HG03558 (cell line): ENCODE data around the gene GPR137.
"Not testable (repeated sequence)": the region's sequence is repeated elsewhere in the genome, so short reads cannot be mapped to it uniquely, and the experiment has no call there.

Source experiments
- ATAC-seq: cut with Tn5 transposase; IDR thresholded peaks from one replicate; pipeline ENCODE4 v1.9.1; 2021; ENCODE audit warnings: moderate number of reproducible peaks; ENCODE audit not compliant: unreplicated experiment; ENCODE audit errors: extremely low read depth

Gene GPR137

GRCh38 chr11:64298966-64299846 is 13.6 kb downstream of the GPR137 start:
- ATAC-seq, result no peak

- no peak for ATAC-seq
These were observed 14.4 kb downstream of the GPR137 start, which contains the start of gene CATSPERZ for GRCh38 chr11:64299847-64300648. TSS of gene CATSPERZ (plus strand) at chr11:64300358. CDS start at chr11:64300411, 53 bp downstream.

GRCh38 chr11:64303109-64304031 is 17.7 kb downstream of the GPR137 start:
- ATAC-seq, result no peak

GRCh38 chr11:64304032-64304315 is 18.3 kb downstream of the GPR137 start:
- no peak for ATAC-seq

- ATAC-seq, result no peak
These were observed 18.8 kb downstream of the GPR137 start for GRCh38 chr11:64304316-64305072.

- ATAC-seq, result peak; percentile 56
These were observed 19.5 kb downstream of the GPR137 start, which contains the start of gene ESRRA for GRCh38 chr11:64305075-64305690. TSS of gene ESRRA (plus strand) at chr11:64305524. CDS start at chr11:64307180, 1,656 bp downstream.

- ATAC-seq, result no peak
These were observed 20.3 kb downstream of the GPR137 start for GRCh38 chr11:64305691-64306562.

- no peak for ATAC-seq
These were observed 20.9 kb downstream of the GPR137 start for GRCh38 chr11:64306563-64306875.

GRCh38 chr11:64306876-64307622 is 21.4 kb downstream of the GPR137 start:
- no peak for ATAC-seq

- not testable (repeated sequence) for ATAC-seq
These were observed 22.1 kb downstream of the GPR137 start for GRCh38 chr11:64307795-64308194.

- no peak for ATAC-seq
These were observed 27.3 kb downstream of the GPR137 start for GRCh38 chr11:64312947-64313346.

- no peak for ATAC-seq
These were observed 28.0 kb downstream of the GPR137 start for GRCh38 chr11:64313491-64314145.

- ATAC-seq, result no peak
These were observed 28.6 kb downstream of the GPR137 start for GRCh38 chr11:64314146-64314804.

- ATAC-seq, result no peak
These were observed 29.3 kb downstream of the GPR137 start for GRCh38 chr11:64314805-64315561.

GRCh38 chr11:64315667-64316526 is 30.2 kb downstream of the GPR137 start:
- not testable (repeated sequence) for ATAC-seq
